SIG-M5 (cell line): ENCODE data around the gene ASPDH.
"Not testable (repeated sequence)": the region's sequence is repeated elsewhere in the genome, so short reads cannot be mapped to it uniquely, and the experiment has no call there.

ENCODE experiments used
- DNase-seq: peaks from one replicate; lab custom pipeline; 2025; lab: John Stamatoyannopoulos, UW

ASPDH gene

GRCh38 chr19:50547385-50548190, 33.9 kb upstream of the ASPDH start:
- no peak for DNase-seq

GRCh38 chr19:50546527-50547221, 33.0 kb upstream of the ASPDH start:
- no peak for DNase-seq

DNA sequence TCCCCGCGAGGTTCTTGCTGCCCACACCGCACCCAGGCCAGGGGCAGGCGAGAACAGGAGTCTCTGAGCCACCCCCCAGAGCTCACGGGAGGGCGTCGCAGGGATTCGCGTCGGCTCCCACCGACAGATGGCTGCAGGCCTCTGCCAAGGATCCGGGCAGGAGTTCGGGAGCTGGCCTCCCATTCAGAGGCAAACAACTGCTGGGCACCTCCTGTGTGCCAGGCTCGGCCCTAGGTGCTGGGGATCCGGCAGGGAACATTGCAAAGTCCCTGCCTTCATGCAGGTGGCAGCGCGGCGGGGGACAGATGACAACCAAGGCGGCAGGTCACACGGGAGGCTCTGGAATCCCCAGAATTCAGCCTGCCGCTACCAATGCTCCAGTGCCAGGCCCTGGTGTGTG, 29.2 kb upstream of the ASPDH start:
- no peak for DNase-seq

- no peak for DNase-seq
Observed at GRCh38 chr19:50537769-50538230, 24.1 kb upstream of the ASPDH start.

DNA sequence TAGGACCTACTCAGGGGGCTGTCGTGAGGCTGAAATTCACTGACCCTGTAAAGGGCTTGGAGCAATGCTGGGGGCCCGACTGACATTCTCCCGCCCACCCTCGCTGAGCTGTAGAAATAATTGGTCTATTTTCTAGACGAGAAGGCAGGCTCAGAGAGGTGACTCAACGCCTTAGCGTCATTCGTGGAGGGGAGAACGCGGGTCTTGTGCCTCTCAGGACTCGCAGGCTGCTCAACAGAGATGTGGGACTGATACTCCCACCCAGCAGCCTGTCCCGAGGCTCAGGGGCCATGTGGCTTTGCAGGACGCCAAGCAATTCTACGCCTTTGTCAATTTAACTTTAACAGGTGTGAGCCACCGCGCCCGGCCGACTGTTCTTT, 23.6 kb upstream of the ASPDH start:
- DNase-seq: no peak

DNA sequence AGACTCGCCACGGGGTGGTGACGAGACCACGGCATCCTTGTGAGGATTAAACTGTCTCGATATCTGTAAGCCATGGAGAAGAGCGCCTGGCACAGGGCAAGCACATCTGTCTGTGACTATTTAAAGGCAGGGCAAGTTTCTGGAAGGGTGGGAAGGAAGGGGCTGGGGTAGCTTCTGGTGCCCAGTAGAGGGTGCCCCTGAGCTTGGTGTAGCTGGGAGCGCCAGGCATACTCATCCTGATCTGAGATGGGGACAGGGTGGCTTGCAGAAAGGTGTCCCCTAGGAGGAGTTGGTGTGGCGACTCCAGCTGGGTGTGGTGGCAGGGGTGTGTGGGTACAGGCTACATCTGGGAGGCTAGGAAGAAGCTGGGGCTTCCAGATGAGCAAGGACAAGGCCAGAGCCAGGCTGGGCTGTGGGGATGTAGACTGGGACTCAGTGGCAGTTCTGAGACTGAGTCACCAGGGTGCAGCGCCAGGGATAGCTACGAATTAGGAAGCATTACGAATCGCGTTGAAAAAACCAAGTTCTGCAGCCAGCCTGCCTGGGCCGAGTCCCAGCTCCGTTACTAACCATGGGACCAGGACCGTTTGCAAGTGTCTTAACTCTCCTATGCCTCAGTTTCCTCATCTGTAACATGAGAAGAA, 23.1 kb upstream of the ASPDH start:
- no peak for DNase-seq

GRCh38 chr19:50535672-50536187, 22.0 kb upstream of the ASPDH start:
- no peak for DNase-seq

DNA sequence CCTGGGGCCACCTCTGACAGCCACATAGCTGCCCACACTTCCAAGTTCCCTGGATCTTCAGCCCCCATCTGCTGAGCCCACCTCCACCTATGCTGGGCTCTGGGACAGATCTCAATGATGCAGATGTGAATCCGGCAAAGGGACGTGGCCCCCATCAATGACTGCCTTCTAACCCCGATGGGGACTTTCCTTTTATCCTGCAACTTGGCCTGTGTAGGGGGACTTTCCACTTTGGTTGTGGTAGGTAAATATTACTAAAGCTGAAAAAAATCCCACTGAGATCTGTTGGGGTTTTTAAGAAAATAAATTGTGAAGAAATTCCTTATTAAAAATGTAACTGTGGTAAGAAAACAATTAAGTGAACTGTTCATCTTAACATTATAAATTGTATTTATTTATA, 20.8 kb upstream of the ASPDH start:
- DNase-seq: no peak

DNA sequence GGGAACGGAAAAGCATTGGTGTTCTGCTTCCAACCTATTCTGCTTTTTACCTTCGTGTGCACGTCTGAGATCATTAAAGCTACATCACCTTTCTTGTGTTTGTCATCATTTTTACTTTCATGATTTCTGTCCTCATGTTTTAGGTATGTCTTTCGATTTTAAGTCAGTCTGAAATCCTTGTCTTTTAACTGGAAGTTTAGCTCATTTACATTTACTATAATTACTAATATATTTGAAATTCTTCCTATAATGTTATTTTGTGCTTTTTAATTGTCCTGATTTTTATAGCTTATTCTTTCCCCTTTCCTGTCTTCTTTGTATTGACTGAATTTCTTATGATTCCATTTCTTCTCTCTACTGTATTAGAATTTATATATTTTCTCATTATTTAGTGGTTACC, 19.2 kb upstream of the ASPDH start:
- DNase-seq: no peak

- DNase-seq: no peak
Observed at GRCh38 chr19:50531171-50531612, 17.5 kb upstream of the ASPDH start.

- DNase-seq: not testable (repeated sequence)
Observed at GRCh38 chr19:50528052-50528451, 14.3 kb upstream of the ASPDH start.

DNA sequence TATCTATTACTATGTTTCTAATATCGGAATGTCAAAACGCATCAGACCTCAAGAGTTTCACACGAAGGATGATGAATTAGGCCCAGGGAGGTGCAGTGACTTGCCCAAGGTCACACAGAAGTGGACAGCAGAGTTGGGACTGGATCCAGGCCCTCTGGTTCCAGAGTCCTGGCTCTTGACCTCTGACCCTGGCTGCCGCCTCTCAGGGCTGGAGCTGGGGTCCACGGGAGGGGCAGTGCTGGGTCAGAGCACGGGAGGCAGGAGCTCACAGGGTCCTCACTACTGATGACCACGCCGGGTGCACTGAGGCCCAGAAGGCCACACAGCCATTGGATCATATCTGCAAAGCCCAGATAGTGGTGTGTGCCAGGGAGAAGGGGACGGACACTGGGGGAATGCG, 9.2 kb upstream of the ASPDH start:
- DNase-seq: no peak

- no peak for DNase-seq
Observed at GRCh38 chr19:50520822-50521465, 7.2 kb upstream of the ASPDH start.

DNA sequence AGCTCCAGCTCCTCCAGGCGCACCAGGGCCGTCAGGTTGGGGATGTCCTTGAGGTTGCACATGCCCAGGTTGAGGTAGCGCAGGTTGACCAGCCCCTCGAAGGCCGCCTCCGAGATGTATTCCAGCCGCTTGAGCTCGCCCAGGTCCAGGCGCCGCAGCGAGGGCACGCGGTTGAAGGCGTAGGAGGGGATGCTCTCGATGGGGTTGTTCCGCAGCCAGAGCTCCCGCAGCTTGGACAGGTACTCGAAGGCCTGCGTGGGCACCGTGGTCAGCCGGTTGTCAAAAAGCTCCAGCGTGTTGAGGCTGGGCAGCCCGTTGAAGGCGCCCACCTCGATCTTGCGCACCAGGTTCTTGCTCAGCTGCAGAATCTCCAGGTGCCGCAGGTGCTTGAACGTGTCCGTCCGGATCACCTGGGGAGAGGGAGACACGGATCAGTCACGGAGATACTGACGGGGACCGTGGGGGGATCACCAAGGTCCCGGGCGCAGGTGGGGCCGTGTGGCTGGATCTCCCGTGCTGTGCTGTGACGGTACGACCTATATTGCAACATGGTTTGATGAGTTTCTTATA, 5.4 kb upstream of the ASPDH start:
- DNase-seq: no peak

GRCh38 chr19:50518091-50519005, 4.6 kb upstream of the ASPDH start:
- DNase-seq: no peak

GRCh38 chr19:50517704-50518075, 4.0 kb upstream of the ASPDH start:
- no peak for DNase-seq

GRCh38 chr19:50516964-50517703, 3.4 kb upstream of the ASPDH start:
- no peak for DNase-seq

DNA sequence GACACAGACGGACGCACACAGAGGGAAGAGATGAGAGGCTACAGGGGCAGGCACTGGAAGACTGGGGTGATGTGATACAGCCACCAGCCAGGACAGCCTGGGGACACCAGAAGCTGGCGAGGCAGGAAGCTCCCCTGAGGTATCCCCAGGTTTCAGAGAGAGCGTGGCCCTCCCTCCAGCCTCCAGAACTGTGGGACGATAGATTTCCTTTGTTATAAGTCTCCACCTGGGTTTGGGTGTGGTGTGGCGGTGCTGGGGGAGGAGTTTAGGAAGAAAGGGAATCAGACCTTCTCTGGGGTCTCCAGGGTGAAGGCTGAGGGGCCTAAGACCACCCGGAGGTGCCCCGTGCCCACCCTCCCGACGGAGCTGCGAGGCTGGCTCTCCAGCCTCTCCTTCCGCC, 2.7 kb upstream of the ASPDH start:
- no peak for DNase-seq

DNA sequence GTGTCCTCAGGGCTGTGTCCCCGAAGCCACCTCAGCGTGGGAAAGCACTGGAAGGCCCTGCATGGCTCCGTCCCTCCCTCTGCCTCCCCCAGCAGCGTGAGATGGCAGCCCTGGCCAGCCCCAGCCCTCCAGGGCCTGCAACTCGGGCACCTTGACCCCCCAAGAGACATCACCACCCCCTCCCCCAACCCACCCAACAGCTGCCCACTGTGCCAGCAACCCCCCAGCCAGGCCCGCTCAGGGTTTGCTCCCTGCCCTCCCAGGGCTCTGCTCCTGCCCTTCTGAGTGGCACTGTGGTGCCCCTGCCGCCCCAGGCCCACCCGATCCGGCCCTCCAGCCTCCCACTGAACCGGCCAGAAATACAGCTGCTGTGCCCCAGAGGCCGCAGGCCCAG, 1.5 kb upstream of the ASPDH start:
- DNase-seq: no peak
